Measurements from ENCODE around the gene INSIG2. TPM values are rescaled to one million over a fixed set of nuclear protein-coding genes. Genes with fewer than 3 reads are reported as not detected.

The INSIG2 gene
- total RNA-seq, 1 experiment from 2014 or later = 12.2 TPM

GRCh38 chr2:118153433-118153832, 65.2 kb downstream of the INSIG2 start:
- no peaks in the 10 kb centered on the region for H3K36me3 Mint-ChIP-seq (ENCODE audit: insufficient read depth, unreplicated experiment)
- POLR2A ChIA-PET = no interaction called here
- CTCF ChIA-PET = interaction anchor here (0.6 kb wide), 1 partner anchor 126 kb away, joined by 3 read pairs; no protein-coding TSS in a partner anchor

GRCh38 chr2:118154176-118154575, 65.9 kb downstream of the INSIG2 start:
- peaks cover 13% of the 10 kb centered on the region; the same call in 1 of the 2 replicates for H3K9me3 ChIP-seq
- no peaks in the 10 kb centered on the region for H3K27me3 ChIP-seq (replicated peaks; ENCODE audit: control insufficient read depth, insufficient read depth, low read length)
- no peak overlapping the region for H3K27ac Mint-ChIP-seq (ENCODE audit: unreplicated experiment)
- intact Hi-C loops (cut with micrococcal nuclease; ENCODE audit: unreplicated experiment) = no loop called here
- H3K36me3 Mint-ChIP-seq (ENCODE audit: insufficient read depth, unreplicated experiment) = no peaks in the 10 kb centered on the region
- TF ChIP-seq CTCF (IDR thresholded peaks at IDR 0.05; ENCODE audit: insufficient read depth in 1 of 2, low read depth in 1 of 2, low read length in 1 of 2, severe bottlenecking in 1 of 2, unreplicated experiment in 1 of 2) = no peak
- POLR2A ChIA-PET = interaction anchor here (0.6 kb wide), 1 partner anchor 51 kb away, joined by 4 read pairs; no protein-coding TSS in a partner anchor
- CTCF ChIA-PET = no interaction called here
- no TSS peak for BruUV-seq (replicated peaks)
- H3K27me3 Mint-ChIP-seq (ENCODE audit: insufficient read depth, unreplicated experiment) = peaks cover 6% of the 10 kb centered on the region
- DNase-seq = no peak
- no peaks in the 10 kb centered on the region for H3K4me1 ChIP-seq
- no peaks in the 10 kb centered on the region for H3K4me1 Mint-ChIP-seq (ENCODE audit: low read depth, unreplicated experiment)
- no peak overlapping the region for H3K4me3 Mint-ChIP-seq (ENCODE audit: unreplicated experiment)
- H3K36me3 ChIP-seq (ENCODE audit: control insufficient read depth, insufficient read depth, low read length) = no peaks in the 10 kb centered on the region
- peaks cover 12% of the 10 kb centered on the region for H3K9me3 Mint-ChIP-seq (ENCODE audit: unreplicated experiment)
- H3K4me3 ChIP-seq (ENCODE audit: low read depth, low read length) = no peak overlapping the region

More at GRCh38 chr2:118153433-118153832, 65.2 kb downstream of the INSIG2 start:
- intact Hi-C loops (cut with micrococcal nuclease; ENCODE audit: unreplicated experiment) = no loop called here
- no peak for DNase-seq
- Histone ChIP-seq H3K4me3 (ENCODE audit: low read depth, low read length) (no peak overlapping the region), H3K9me3 (peaks cover 13% of the 10 kb centered on the region; the same call in 1 of the 2 replicates), H3K36me3 (ENCODE audit: control insufficient read depth, insufficient read depth, low read length) (no peaks in the 10 kb centered on the region), H3K4me1 (no peaks in the 10 kb centered on the region), H3K27me3 (replicated peaks; ENCODE audit: control insufficient read depth, insufficient read depth, low read length) (no peaks in the 10 kb centered on the region)
- H3K27me3 Mint-ChIP-seq (ENCODE audit: insufficient read depth, unreplicated experiment) = peaks cover 4% of the 10 kb centered on the region
- H3K4me1 Mint-ChIP-seq (ENCODE audit: low read depth, unreplicated experiment) = no peaks in the 10 kb centered on the region
- H3K9me3 Mint-ChIP-seq (ENCODE audit: unreplicated experiment) = peaks cover 6% of the 10 kb centered on the region
- no TSS peak for BruUV-seq (replicated peaks)
- no peak overlapping the region for H3K4me3 Mint-ChIP-seq (ENCODE audit: unreplicated experiment)
- H3K27ac Mint-ChIP-seq (ENCODE audit: unreplicated experiment) = no peak overlapping the region
- TF ChIP-seq CTCF (IDR thresholded peaks at IDR 0.05; ENCODE audit: insufficient read depth in 1 of 2, low read depth in 1 of 2, low read length in 1 of 2, severe bottlenecking in 1 of 2, unreplicated experiment in 1 of 2) = no peak

Other genes starting within 250 kb of the INSIG2 start
- 34.7 and 35.4 TPM in 2 replicates for gene CCDC93, start 74.4 kb upstream of the INSIG2 start, total RNA-seq (2022)